ENCODE data around the gene FGFR2. TPM values are rescaled to one million over a fixed set of nuclear protein-coding genes. Genes with fewer than 3 reads are reported as not detected.
A peak's percentile ranks its signal among the peaks of the same experiment; 100 is the strongest.

The FGFR2 gene
- 10 to 100 TPM; 50.6 to 69.9 TPM for total RNA-seq
- polyA plus RNA-seq = 10 to 100 TPM; 11.4 to 13.2 TPM

DNA sequence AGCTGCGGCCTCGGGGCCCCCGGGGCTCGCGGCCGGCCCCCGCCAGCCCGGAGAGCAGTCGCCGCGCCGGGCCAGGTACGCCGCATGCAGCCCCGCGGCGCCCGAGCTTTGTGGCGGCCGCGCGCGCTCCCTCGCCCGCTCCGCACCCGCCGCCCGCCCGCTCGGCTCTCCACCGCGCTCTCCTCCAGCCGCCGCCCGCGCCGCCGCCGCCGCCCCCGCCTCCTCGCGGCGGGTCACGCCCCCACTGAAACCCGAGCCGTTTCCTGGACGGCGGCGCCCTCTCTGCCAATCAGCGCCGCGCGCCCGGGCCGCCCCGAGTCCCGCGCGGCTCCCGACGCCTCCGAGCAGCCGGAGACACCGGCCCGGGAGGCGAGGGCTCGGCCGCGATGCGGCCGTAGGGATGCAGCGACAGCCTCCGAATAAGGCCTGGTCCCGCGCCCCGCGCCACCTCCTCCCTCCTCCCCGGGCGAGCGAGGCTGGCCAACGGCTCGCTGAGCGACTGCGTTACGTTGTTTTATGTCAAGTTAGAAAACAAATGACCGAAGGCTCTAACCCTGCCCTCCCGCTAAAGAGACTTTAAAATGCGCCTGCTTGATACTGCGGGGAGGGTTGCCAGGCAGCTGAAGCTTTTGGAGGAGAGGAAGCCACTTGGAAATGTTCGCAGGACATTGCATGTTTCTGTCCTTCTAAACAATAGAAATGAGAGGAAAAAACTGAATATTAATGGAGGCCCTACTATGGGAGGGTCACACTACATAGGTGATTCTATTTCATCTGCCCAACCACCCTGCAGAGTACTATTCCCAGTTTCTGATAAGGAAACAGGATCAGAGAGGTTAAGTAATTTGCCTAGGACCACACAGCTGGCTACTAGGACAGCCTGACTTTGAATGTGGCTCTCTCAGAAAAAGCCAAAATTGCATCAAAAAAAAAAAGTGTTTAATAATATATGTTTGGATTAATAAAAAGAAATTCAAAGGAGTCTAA is at the start of gene FGFR2:
TSS of gene FGFR2 (minus strand) at position 182 of the 987 bp plus-strand sequence. CDS start 4,627 bp downstream, outside the sequence.
- H3K36me3 ChIP-seq (ENCODE audit: control insufficient read depth in 4 of 4, insufficient read depth in 3 of 4, low read depth in 1 of 4, low read length in 3 of 4) = no peaks in the 10 kb centered on the region
- H3K27ac ChIP-seq (ENCODE audit: low read depth in 1 of 2, low read length in 2 of 2) = peak within 1 kb of the TSS; percentile 61 to 75
- under 1% methylated on average over 92 of the region's 92 CpGs for WGBS
- TF ChIP-seq HNF4G (IDR thresholded peaks at IDR 0.05) (no peak), RAD21 (IDR thresholded peaks at IDR 0.05) (peak in 1 of 2 donors; percentile 27), JUND (IDR thresholded peaks at IDR 0.05) (no peak), FOXA1 (IDR thresholded peaks at IDR 0.05) (no peak), NR2F2 (IDR thresholded peaks at IDR 0.05) (no peak), TAF1 (conservative IDR thresholded peaks at IDR 0.05) (no peak), GABPA (IDR thresholded peaks at IDR 0.05 in 1 of 2, conservative IDR thresholded peaks at IDR 0.05 in 1 of 2) (no peak), FOXA2 (IDR thresholded peaks at IDR 0.05) (no peak), HNF4A (conservative IDR thresholded peaks at IDR 0.05) (no peak), EGR1 (IDR thresholded peaks at IDR 0.05; ENCODE audit: low read depth in 2 of 2) (peak in 1 of 2 donors; percentile 28)
- TF ChIP-seq, protein P1, sequence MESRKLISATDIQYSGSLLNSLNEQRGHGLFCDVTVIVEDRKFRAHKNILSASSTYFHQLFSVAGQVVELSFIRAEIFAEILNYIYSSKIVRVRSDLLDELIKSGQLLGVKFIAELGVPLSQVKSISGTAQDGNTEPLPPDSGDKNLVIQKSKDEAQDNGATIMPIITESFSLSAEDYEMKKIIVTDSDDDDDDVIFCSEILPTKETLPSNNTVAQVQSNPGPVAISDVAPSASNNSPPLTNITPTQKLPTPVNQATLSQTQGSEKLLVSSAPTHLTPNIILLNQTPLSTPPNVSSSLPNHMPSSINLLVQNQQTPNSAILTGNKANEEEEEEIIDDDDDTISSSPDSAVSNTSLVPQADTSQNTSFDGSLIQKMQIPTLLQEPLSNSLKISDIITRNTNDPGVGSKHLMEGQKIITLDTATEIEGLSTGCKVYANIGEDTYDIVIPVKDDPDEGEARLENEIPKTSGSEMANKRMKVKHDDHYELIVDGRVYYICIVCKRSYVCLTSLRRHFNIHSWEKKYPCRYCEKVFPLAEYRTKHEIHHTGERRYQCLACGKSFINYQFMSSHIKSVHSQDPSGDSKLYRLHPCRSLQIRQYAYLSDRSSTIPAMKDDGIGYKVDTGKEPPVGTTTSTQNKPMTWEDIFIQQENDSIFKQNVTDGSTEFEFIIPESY (IDR thresholded peaks at IDR 0.05) = no peak
- TF ChIP-seq, protein P2, sequence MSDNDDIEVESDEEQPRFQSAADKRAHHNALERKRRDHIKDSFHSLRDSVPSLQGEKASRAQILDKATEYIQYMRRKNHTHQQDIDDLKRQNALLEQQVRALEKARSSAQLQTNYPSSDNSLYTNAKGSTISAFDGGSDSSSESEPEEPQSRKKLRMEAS (IDR thresholded peaks at IDR 0.05) = no peak
- TF ChIP-seq, protein P3, sequence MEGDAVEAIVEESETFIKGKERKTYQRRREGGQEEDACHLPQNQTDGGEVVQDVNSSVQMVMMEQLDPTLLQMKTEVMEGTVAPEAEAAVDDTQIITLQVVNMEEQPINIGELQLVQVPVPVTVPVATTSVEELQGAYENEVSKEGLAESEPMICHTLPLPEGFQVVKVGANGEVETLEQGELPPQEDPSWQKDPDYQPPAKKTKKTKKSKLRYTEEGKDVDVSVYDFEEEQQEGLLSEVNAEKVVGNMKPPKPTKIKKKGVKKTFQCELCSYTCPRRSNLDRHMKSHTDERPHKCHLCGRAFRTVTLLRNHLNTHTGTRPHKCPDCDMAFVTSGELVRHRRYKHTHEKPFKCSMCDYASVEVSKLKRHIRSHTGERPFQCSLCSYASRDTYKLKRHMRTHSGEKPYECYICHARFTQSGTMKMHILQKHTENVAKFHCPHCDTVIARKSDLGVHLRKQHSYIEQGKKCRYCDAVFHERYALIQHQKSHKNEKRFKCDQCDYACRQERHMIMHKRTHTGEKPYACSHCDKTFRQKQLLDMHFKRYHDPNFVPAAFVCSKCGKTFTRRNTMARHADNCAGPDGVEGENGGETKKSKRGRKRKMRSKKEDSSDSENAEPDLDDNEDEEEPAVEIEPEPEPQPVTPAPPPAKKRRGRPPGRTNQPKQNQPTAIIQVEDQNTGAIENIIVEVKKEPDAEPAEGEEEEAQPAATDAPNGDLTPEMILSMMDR (IDR thresholded peaks at IDR 0.05; ENCODE audit: low read depth, low read length, missing input control) = no peak
- TF ChIP-seq, protein P4, sequence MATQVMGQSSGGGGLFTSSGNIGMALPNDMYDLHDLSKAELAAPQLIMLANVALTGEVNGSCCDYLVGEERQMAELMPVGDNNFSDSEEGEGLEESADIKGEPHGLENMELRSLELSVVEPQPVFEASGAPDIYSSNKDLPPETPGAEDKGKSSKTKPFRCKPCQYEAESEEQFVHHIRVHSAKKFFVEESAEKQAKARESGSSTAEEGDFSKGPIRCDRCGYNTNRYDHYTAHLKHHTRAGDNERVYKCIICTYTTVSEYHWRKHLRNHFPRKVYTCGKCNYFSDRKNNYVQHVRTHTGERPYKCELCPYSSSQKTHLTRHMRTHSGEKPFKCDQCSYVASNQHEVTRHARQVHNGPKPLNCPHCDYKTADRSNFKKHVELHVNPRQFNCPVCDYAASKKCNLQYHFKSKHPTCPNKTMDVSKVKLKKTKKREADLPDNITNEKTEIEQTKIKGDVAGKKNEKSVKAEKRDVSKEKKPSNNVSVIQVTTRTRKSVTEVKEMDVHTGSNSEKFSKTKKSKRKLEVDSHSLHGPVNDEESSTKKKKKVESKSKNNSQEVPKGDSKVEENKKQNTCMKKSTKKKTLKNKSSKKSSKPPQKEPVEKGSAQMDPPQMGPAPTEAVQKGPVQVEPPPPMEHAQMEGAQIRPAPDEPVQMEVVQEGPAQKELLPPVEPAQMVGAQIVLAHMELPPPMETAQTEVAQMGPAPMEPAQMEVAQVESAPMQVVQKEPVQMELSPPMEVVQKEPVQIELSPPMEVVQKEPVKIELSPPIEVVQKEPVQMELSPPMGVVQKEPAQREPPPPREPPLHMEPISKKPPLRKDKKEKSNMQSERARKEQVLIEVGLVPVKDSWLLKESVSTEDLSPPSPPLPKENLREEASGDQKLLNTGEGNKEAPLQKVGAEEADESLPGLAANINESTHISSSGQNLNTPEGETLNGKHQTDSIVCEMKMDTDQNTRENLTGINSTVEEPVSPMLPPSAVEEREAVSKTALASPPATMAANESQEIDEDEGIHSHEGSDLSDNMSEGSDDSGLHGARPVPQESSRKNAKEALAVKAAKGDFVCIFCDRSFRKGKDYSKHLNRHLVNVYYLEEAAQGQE (IDR thresholded peaks at IDR 0.05) = no peak
- H3K4me3 ChIP-seq (ENCODE audit: low read depth in 1 of 3, low read length in 3 of 3) = peak within 1 kb of the TSS; percentile 53 to 73 (median 65)
- peaks cover 0 to 2% (median 0%) of the 10 kb centered on the region in 4 donors for H3K27me3 ChIP-seq (ENCODE audit: control insufficient read depth in 4 of 4, insufficient read depth in 4 of 4, low read length in 3 of 4)
- H3K4me1 ChIP-seq (ENCODE audit: control insufficient read depth in 4 of 4, insufficient read depth in 4 of 4, low read length in 3 of 4) = peaks cover 8 to 42% (median 27%) of the 10 kb centered on the region in 4 donors
- peak; percentile 71 for DNase-seq (ENCODE audit: low spot score)
- no peaks in the 10 kb centered on the region for H3K9me3 ChIP-seq (ENCODE audit: control insufficient read depth in 4 of 4, low read length in 3 of 4)
- no peak within 1 kb of the TSS for H3K9ac ChIP-seq (ENCODE audit: low read depth in 1 of 2, low read length in 2 of 2)

Measured in liver (tissue), 9 donors.